ENCODE results near the gene MPRIP.

DNA sequence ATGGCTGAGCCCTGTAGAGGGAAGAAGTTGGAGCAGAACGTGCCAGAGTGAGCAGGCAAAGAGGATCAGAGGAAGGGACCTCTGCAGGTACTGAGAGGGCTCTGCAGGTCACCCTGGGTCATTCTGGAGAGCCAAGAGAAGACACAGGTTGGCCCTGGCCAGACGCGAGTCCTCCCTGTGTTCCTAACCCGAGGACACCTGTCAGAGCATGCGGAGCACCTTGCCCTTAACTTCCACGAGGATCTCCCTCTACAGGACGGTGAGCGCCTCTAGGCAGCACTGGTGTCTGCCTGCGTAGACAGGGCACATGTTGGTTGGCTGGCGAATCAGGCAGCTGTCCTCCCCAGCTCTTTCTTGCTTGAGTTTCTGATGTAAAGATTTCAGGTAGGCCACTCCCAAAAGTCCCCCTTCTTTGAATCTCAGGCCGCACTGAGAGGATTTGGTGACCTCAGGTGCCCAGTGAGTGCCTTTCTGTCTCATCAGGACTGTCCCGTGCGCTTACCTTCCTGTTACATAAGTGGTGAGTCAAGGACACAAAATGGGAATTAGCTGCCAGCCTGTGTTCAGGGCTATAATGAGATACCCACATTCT is 45.3 kb downstream of the MPRIP start:
- TF ChIP-seq CEBPB (IDR thresholded peaks at IDR 0.05) (no peak), EGR1 (IDR thresholded peaks at IDR 0.05) (no peak), TAF1 (IDR thresholded peaks at IDR 0.05; ENCODE audit: low read depth) (no peak), RAD21 (IDR thresholded peaks at IDR 0.05; ENCODE audit: low read depth) (no peak), TCF12 (IDR thresholded peaks at IDR 0.05; ENCODE audit: low read depth) (no peak), EP300 (IDR thresholded peaks at IDR 0.05; ENCODE audit: borderline replicate concordance) (no peak)
- TF ChIP-seq, protein P1, sequence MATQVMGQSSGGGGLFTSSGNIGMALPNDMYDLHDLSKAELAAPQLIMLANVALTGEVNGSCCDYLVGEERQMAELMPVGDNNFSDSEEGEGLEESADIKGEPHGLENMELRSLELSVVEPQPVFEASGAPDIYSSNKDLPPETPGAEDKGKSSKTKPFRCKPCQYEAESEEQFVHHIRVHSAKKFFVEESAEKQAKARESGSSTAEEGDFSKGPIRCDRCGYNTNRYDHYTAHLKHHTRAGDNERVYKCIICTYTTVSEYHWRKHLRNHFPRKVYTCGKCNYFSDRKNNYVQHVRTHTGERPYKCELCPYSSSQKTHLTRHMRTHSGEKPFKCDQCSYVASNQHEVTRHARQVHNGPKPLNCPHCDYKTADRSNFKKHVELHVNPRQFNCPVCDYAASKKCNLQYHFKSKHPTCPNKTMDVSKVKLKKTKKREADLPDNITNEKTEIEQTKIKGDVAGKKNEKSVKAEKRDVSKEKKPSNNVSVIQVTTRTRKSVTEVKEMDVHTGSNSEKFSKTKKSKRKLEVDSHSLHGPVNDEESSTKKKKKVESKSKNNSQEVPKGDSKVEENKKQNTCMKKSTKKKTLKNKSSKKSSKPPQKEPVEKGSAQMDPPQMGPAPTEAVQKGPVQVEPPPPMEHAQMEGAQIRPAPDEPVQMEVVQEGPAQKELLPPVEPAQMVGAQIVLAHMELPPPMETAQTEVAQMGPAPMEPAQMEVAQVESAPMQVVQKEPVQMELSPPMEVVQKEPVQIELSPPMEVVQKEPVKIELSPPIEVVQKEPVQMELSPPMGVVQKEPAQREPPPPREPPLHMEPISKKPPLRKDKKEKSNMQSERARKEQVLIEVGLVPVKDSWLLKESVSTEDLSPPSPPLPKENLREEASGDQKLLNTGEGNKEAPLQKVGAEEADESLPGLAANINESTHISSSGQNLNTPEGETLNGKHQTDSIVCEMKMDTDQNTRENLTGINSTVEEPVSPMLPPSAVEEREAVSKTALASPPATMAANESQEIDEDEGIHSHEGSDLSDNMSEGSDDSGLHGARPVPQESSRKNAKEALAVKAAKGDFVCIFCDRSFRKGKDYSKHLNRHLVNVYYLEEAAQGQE (IDR thresholded peaks at IDR 0.05; ENCODE audit: low read depth), result no peak

All from Ishikawa (cell line).